MM.1S (cell line): ENCODE data around the gene APBB1IP.
A peak's percentile ranks its signal among the peaks of the same experiment; 100 is the strongest.
"Not testable (repeated sequence)": the region's sequence is repeated elsewhere in the genome, so short reads cannot be mapped to it uniquely, and the experiment has no call there.

Experiments
- DNase-seq: peaks from one replicate; pipeline ENCODE4 v3.0.0-alpha.2; 2015
- H2AFZ ChIP-seq: fragments of 300-600 bp; sonication (generic); 2 replicates; pipeline ENCODE4 v1.6.0; 2016; ENCODE audit warnings: antibody characterized with exemption, low read length
- H3F3A ChIP-seq: fragments of 300-600 bp; sonication (generic); 2 replicates; pipeline ENCODE4 v1.6.1; 2016; ENCODE audit warnings: mild to moderate bottlenecking, antibody characterized with exemption, low read length, moderate library complexity, mixed read lengths; ENCODE audit not compliant: insufficient read depth
- H3K27ac ChIP-seq: fragments of 300-600 bp; sonication (generic); 2 replicates; pipeline ENCODE4 v1.5.1; 2016; ENCODE audit warnings: mild to moderate bottlenecking, low read length
- H3K27me3 ChIP-seq: fragments of 300-600 bp; sonication (generic); replicated peaks from 2 replicates; pipeline ENCODE4 v1.6.0; 2016; ENCODE audit warnings: low read length; ENCODE audit not compliant: insufficient read depth
- H3K36me3 ChIP-seq: fragments of 300-600 bp; sonication (generic); replicated peaks from 2 replicates; pipeline ENCODE4 v1.6.1; 2016; ENCODE audit warnings: mild to moderate bottlenecking, low read length, mixed read lengths; ENCODE audit not compliant: insufficient read depth
- H3K4me1 ChIP-seq: fragments of 300-600 bp; sonication (generic); 2 replicates; pipeline ENCODE4 v1.6.1; 2016; ENCODE audit warnings: low read length, mixed read lengths
- H3K4me2 ChIP-seq: fragments of 300-600 bp; sonication (generic); 2 replicates; pipeline ENCODE4 v1.6.0; 2016; ENCODE audit warnings: low read depth, low read length
- H3K4me3 ChIP-seq: fragments of 300-600 bp; sonication (generic); 2 replicates; pipeline ENCODE4 v1.5.1; 2016; ENCODE audit warnings: low read length, mixed read lengths
- H3K79me2 ChIP-seq: fragments of 300-600 bp; sonication (generic); 2 replicates; pipeline ENCODE4 v1.6.1; 2016; ENCODE audit warnings: mixed run types, low read length, mixed read lengths
- H3K9ac ChIP-seq: fragments of 300-600 bp; sonication (generic); 2 replicates; pipeline ENCODE4 v1.6.1; 2016; ENCODE audit warnings: low read length, mixed read lengths
- H3K9me2 ChIP-seq: fragments of 300-600 bp; sonication (generic); replicated peaks from 2 replicates; pipeline ENCODE4 v1.6.1; 2016; ENCODE audit warnings: mild to moderate bottlenecking, low read length, mixed read lengths; ENCODE audit not compliant: insufficient read depth
- H3K9me3 ChIP-seq: fragments of 300-600 bp; sonication (generic); replicated peaks from 2 replicates; pipeline ENCODE4 v1.6.1; 2016; ENCODE audit warnings: mild to moderate bottlenecking, low read length, mixed read lengths; ENCODE audit not compliant: insufficient read depth
- H4K20me1 ChIP-seq: fragments of 300-600 bp; sonication (generic); 2 replicates; pipeline ENCODE4 v1.6.1; 2016; ENCODE audit warnings: mild to moderate bottlenecking, low read length, moderate library complexity, mixed read lengths; ENCODE audit not compliant: insufficient read depth
- EZH2 ChIP-seq: fragments of 300-600 bp; sonication (generic); optimal IDR thresholded peaks from 2 replicates; pipeline ENCODE3; 2017; ENCODE audit warnings: low read depth, mild to moderate bottlenecking, antibody characterized with exemption, low read length, mixed read lengths
- EZH2phosphoT487 ChIP-seq: fragments of 300-600 bp; sonication (generic); IDR thresholded peaks from 2 replicates; pipeline ENCODE4 v1.6.1; 2018; ENCODE audit warnings: antibody characterized with exemption, low read length
- TF ChIP-seq, protein P1 (sequence below): fragments of 300-600 bp; sonication (generic); IDR thresholded peaks from 2 replicates; pipeline ENCODE4 v1.5.1; 2016; ENCODE audit warnings: antibody characterized with exemption, low read length, mixed read lengths

APBB1IP gene

GRCh38 chr10:26574783-26575182 is 136.6 kb downstream of the APBB1IP start:
- peak; percentile 25 for DNase-seq

GRCh38 chr10:26578371-26578770 is 140.2 kb downstream of the APBB1IP start:
- H3F3A ChIP-seq, H2AFZ ChIP-seq, H3K9ac ChIP-seq, H3K9me2 ChIP-seq, H3K79me2 ChIP-seq, H4K20me1 ChIP-seq, DNase-seq, H3K4me3 ChIP-seq, H3K36me3 ChIP-seq, H3K27me3 ChIP-seq, H3K27ac ChIP-seq, H3K4me2 ChIP-seq, H3K4me1 ChIP-seq, H3K9me3 ChIP-seq: not testable (repeated sequence)

More at GRCh38 chr10:26574783-26575182, 136.6 kb downstream of the APBB1IP start:
- no peaks in the 10 kb centered on the region for H3K9me3 ChIP-seq
- H3K9ac ChIP-seq = no peak overlapping the region
- no peak overlapping the region for H2AFZ ChIP-seq
- TF ChIP-seq, protein P1, sequence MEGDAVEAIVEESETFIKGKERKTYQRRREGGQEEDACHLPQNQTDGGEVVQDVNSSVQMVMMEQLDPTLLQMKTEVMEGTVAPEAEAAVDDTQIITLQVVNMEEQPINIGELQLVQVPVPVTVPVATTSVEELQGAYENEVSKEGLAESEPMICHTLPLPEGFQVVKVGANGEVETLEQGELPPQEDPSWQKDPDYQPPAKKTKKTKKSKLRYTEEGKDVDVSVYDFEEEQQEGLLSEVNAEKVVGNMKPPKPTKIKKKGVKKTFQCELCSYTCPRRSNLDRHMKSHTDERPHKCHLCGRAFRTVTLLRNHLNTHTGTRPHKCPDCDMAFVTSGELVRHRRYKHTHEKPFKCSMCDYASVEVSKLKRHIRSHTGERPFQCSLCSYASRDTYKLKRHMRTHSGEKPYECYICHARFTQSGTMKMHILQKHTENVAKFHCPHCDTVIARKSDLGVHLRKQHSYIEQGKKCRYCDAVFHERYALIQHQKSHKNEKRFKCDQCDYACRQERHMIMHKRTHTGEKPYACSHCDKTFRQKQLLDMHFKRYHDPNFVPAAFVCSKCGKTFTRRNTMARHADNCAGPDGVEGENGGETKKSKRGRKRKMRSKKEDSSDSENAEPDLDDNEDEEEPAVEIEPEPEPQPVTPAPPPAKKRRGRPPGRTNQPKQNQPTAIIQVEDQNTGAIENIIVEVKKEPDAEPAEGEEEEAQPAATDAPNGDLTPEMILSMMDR = no peak
- TF ChIP-seq EZH2 = no peak
- no peak for TF ChIP-seq EZH2phosphoT487
- H3K36me3 ChIP-seq = no peaks in the 10 kb centered on the region
- H3K4me1 ChIP-seq = no peaks in the 10 kb centered on the region
- no peaks in the 10 kb centered on the region for H3K9me2 ChIP-seq
- H3F3A ChIP-seq = no peaks in the 10 kb centered on the region
- no peaks in the 10 kb centered on the region for H3K79me2 ChIP-seq
- no peaks in the 10 kb centered on the region for H3K27me3 ChIP-seq
- H3K27ac ChIP-seq = no peak overlapping the region
- H3K4me2 ChIP-seq = no peak overlapping the region
- H4K20me1 ChIP-seq = no peaks in the 10 kb centered on the region
- H3K4me3 ChIP-seq = no peak overlapping the region

DNA sequence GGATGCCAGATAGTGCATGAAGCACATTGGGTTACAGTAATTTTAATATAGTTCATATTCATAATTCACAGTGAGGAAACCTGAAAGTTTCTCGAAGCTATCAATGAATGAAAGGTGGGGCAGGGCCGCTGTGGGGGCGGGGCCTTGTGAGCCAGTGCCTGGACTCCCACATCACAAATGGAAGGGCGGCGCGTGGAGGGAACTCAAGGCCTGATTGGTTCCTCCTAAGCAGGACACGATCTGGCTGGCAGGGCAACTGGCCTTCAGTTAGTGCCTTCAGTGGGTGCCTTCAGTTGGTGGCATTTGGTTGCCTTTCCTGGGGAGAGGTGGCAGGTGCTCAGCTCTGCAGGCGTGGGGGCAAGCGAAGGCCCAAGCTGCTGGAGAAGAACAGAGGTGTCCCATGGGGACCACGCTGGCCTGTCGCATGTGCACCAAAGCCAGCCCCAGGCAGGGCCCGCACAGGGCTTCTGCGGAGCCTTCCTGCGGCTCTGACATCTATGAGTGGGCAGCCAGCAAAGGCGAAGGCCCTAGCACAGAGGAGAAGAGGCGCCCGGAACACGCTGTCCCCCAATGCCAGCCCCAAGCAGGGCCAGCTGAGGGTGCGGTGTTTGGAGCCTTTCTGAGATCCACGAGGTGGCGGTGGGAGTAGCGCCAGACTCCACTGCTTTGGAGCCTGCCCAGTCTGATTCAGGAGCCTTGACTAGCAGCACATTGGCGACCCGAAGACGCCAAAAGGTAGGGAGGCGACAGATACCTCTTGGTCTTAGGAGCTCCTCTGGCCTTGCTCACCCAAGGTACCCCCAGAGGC is 141.3 kb downstream of the APBB1IP start:
- no peak overlapping the region for H2AFZ ChIP-seq
- no peak overlapping the region for H3K27ac ChIP-seq
- H3K4me1 ChIP-seq = no peaks in the 10 kb centered on the region
- H3K4me2 ChIP-seq = no peak overlapping the region
- no peaks in the 10 kb centered on the region for H3K36me3 ChIP-seq
- no peaks in the 10 kb centered on the region for H3F3A ChIP-seq
- no peaks in the 10 kb centered on the region for H4K20me1 ChIP-seq
- TF ChIP-seq EZH2phosphoT487 = no peak
- TF ChIP-seq, protein P1 = no peak
- no peak for TF ChIP-seq EZH2
- no peaks in the 10 kb centered on the region for H3K27me3 ChIP-seq
- no peak overlapping the region for H3K9ac ChIP-seq
- H3K79me2 ChIP-seq = no peaks in the 10 kb centered on the region
- H3K9me3 ChIP-seq = no peaks in the 10 kb centered on the region
- H3K9me2 ChIP-seq = no peaks in the 10 kb centered on the region
- no peak for DNase-seq
- H3K4me3 ChIP-seq = no peak overlapping the region

- no peak overlapping the region for H3K4me3 ChIP-seq
- no peak for DNase-seq
- H3K9ac ChIP-seq = no peak overlapping the region
- H4K20me1 ChIP-seq = no peaks in the 10 kb centered on the region
- no peak overlapping the region for H2AFZ ChIP-seq
- H3K27me3 ChIP-seq = no peaks in the 10 kb centered on the region
- no peaks in the 10 kb centered on the region for H3K4me1 ChIP-seq
- H3K36me3 ChIP-seq = no peaks in the 10 kb centered on the region
- no peaks in the 10 kb centered on the region for H3K9me3 ChIP-seq
- H3K4me2 ChIP-seq = no peak overlapping the region
- no peaks in the 10 kb centered on the region for H3F3A ChIP-seq
- no peaks in the 10 kb centered on the region for H3K9me2 ChIP-seq
- H3K79me2 ChIP-seq = no peaks in the 10 kb centered on the region
- no peak for TF ChIP-seq EZH2
- TF ChIP-seq, protein P1 = no peak
- no peak for TF ChIP-seq EZH2phosphoT487
- no peak overlapping the region for H3K27ac ChIP-seq
Observed at GRCh38 chr10:26586211-26586610, 148.1 kb downstream of the APBB1IP start.
